ENCODE measurements around the gene TTC31.

Gene TTC31

DNA sequence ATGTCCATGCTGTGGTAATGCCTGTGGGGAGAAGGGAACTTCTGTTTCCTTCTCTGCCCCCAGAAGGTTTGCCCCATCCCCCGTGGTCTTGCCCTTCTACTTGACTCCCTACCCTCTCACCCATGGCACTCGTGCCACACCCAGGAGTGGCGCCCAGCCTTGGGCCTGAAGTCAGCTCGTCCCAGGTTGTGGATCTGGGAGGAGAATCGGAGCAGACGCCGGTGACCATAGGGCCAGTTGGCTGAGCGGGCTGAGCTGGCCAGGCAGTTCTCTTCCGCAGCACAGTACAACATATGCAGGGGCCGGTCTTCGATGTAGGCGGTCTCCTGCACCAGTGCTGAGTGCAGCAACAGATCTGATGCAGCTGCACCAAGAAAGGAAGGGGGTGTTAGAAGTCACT lies 51.5 kb downstream of the TTC31 start:
- no peaks in the 10 kb centered on the region for H3K27me3 ChIP-seq
- H3K4me1 ChIP-seq (ENCODE audit: control insufficient read depth in 1 of 2, insufficient read depth in 1 of 2, low read depth in 1 of 2, low read length in 1 of 2), result peaks cover 29 to 32% of the 10 kb centered on the region in 2 experiments
- no peak overlapping the region for H3K4me3 ChIP-seq (ENCODE audit: low read depth in 1 of 2, low read length in 1 of 2)
- peaks cover 21% of the 10 kb centered on the region for H3K36me3 ChIP-seq
- TF ChIP-seq CTCF (IDR thresholded peaks at IDR 0.05), result no peak
- H3K9me3 ChIP-seq, result no peaks in the 10 kb centered on the region
- no peak overlapping the region for H3K27ac ChIP-seq

DNA sequence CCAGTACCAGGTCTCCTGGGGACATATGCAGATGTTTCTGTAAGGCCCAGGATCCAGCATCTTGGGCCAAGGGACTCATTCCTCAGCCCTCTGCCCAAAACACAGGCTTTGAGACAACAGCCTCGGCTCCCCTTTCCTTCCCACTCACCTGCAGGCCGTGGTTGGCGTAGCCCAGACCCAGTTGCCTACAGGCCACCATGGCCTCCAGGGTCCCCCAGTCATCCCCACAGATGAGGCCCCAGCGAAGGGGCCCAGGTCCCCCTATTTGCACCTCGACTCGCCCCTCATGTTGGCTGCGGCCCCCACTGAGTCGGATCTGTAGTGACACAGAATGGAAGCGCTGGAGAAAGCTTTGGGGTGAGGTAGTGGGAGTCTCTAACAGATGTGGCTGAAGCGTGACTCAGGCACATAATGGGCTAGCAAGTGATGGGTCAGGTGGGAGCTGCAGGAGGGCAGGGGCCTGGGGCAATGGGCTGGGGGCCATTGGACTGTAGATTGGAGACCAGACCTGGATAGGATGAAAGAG lies 52.6 kb downstream of the TTC31 start:
- Histone ChIP-seq H3K4me3 (ENCODE audit: low read depth in 1 of 2, low read length in 1 of 2) (no peak overlapping the region), H3K9me3 (no peaks in the 10 kb centered on the region), H3K27me3 (no peaks in the 10 kb centered on the region), H3K36me3 (peaks cover 21% of the 10 kb centered on the region), H3K4me1 (ENCODE audit: control insufficient read depth in 1 of 2, insufficient read depth in 1 of 2, low read depth in 1 of 2, low read length in 1 of 2) (peaks cover 28 to 36% of the 10 kb centered on the region in 2 experiments), H3K27ac (no peak overlapping the region)
- TF ChIP-seq CTCF (IDR thresholded peaks at IDR 0.05), result no peak

GRCh38 chr2:74536166-74536950 lies 53.5 kb downstream of the TTC31 start:
- H3K9me3 ChIP-seq, result no peaks in the 10 kb centered on the region
- no peak overlapping the region for H3K4me3 ChIP-seq (ENCODE audit: low read depth in 1 of 2, low read length in 1 of 2)
- H3K4me1 ChIP-seq (ENCODE audit: control insufficient read depth in 1 of 2, insufficient read depth in 1 of 2, low read depth in 1 of 2, low read length in 1 of 2), result peaks cover 20 to 27% of the 10 kb centered on the region in 2 experiments
- no peak for TF ChIP-seq CTCF (IDR thresholded peaks at IDR 0.05)
- H3K27me3 ChIP-seq, result no peaks in the 10 kb centered on the region
- peaks cover 21% of the 10 kb centered on the region for H3K36me3 ChIP-seq
- H3K27ac ChIP-seq, result no peak overlapping the region

DNA sequence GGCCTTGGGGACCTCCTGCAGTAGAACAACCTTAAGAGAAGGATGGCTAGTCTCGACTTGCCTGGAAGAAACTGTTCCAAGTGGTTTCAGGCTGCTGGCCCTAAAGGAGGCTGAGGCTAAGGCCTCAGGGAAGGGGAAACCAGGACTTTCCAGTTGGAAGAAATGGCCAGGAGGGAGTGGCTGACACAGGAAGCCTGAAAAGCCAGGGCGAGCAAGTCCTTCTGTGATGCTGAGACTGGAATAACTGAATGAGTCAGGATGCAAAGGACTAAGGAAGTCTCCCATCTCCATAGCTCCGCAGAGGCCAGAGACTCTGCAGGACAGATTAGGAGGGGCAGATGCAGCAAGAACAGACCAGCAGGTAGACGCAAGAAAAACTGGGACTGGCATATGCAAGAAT lies 54.3 kb downstream of the TTC31 start:
- Histone ChIP-seq H3K36me3 (peaks cover 21% of the 10 kb centered on the region), H3K4me3 (ENCODE audit: low read depth in 1 of 2, low read length in 1 of 2) (no peak overlapping the region), H3K27me3 (no peaks in the 10 kb centered on the region), H3K27ac (no peak overlapping the region), H3K9me3 (no peaks in the 10 kb centered on the region), H3K4me1 (ENCODE audit: control insufficient read depth in 1 of 2, insufficient read depth in 1 of 2, low read depth in 1 of 2, low read length in 1 of 2) (peaks cover 15 to 23% of the 10 kb centered on the region in 2 experiments)
- no peak for TF ChIP-seq CTCF (IDR thresholded peaks at IDR 0.05)

- H3K27ac ChIP-seq, result peak overlapping the region; percentile 63
- H3K4me1 ChIP-seq (ENCODE audit: control insufficient read depth in 1 of 2, insufficient read depth in 1 of 2, low read depth in 1 of 2, low read length in 1 of 2), result peaks cover 15 to 23% of the 10 kb centered on the region in 2 experiments
- H3K9me3 ChIP-seq, result no peaks in the 10 kb centered on the region
- TF ChIP-seq CTCF (IDR thresholded peaks at IDR 0.05), result no peak
- peak overlapping the region; percentile 38 to 49 for H3K4me3 ChIP-seq (ENCODE audit: low read depth in 1 of 2, low read length in 1 of 2)
- no peaks in the 10 kb centered on the region for H3K27me3 ChIP-seq
- peaks cover 6% of the 10 kb centered on the region for H3K36me3 ChIP-seq
These were observed 56.0 kb downstream of the TTC31 start for GRCh38 chr2:74538881-74539339.
